Stimulated activated CD8-positive, alpha-beta memory T cell treated with anti-CD3 and anti-CD28 coated beads, Interleukin-15, amount 100 ng/mL, for 4 hours (primary cell): ENCODE measurements around the gene IGSF21.
"Not testable (repeated sequence)": the region's sequence is repeated elsewhere in the genome, so short reads cannot be mapped to it uniquely, and the experiment has no call there.

ENCODE experiments used
- DNase-seq, 2 donors: peaks; one replicate each; pipeline ENCODE4 v3.0.0-alpha.2; 2020; ENCODE audit warnings: low read depth in 2 of 2

Gene IGSF21

DNA sequence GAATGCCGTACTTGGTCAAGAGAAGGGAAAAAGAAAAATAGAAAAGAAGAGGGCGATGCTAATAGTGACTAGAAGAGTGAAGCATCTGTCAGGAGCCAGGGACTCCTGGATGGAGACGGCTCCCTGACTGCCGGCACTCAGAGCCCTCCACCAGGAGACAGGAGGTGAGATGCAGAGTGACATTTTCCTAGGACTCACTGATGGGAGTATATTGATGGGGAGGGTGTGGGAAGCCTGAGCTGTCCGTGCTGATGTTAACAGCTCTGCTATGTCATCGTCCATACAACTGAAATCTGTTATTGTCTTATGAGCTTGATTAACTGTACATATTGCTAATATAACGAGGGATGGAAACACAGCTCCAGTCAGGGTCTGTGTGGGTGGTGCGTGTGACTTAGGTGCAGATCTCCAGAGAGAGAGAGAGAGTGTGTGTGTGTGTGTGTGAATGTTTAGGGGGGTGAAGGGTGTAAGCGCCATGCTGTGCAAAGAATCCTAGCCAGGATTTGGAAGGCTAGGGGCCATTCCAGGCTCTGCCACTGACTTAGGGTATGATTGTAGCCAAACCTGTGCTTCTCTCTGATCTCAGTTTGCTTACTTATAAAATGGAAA lies 250.1 kb downstream of the IGSF21 start:
- no peak for DNase-seq

DNA sequence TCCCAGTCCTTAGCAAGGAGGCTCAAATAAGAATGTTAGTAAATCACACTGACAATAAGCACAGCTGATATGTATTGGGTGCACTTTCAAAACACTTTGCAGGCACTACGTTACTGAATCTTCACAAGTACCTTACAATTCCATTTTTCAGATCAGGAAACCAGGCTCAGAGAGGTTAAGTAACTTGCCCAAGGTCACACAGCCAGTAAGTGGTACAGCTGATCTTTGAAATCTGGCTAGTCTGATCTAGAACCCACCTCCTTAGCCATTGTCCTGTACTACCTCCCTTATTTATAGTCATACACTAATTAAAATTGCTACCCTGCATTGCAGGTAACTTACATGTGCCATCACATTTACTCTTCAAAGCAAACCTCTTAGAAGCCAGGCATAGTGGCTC lies 251.0 kb downstream of the IGSF21 start:
- DNase-seq: no peak

DNA sequence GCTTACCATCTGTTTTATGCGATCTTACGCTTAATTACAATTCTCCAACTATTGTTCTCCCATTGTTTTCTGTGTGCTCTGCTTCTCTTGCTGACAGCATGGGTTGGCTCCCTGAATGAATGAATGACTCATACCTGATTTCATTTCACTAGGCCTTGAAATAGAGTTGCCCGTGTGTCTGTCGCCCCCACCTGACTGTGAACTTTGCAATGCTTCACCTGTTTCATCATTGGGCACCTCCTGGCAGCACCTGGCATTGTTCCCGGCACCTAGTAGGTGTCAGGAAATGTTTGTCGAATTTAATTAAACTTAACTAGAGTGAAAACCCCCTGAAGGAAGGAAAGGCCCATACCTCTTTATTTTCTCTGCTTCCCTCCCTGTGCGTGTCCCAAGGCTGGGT lies 252.7 kb downstream of the IGSF21 start:
- no peak for DNase-seq

DNA sequence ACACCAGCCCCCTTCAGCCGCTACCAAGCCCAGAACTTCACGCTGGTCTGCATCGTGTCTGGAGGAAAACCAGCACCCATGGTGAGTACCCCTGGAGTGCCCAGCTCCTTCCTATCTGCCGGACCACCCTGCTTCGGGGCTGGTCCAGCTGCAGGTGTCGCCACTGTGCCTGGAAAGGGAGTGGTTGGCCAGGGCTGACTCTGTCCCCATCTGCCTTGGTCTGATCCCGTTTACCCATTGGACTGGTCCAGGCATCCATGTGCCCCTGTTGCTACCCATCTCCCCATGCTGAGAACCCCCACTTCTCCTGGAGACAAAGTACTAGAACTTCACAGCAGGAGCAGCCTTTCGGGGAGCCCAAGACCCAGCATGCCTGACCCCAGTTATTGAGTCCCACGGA lies 254.6 kb downstream of the IGSF21 start:
- no peak for DNase-seq

DNA sequence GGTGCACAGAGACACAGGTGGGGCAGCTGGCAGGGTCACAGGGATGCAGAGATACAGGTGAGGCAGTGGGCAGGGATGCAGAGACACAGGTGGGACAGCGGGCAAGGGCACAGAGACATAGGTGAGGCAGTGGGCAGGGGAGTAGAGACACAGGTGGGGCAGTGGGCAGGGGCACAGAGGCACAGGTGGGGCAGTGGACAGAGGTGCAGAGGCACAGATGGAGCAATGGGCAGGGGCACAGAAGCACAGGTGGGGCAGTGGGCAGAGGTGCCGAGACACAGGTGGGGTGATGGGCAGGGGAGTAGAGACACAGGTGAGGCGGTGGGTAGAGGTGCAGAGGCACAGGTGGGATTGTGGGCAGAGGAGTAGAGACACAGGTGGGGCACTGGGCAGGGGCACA lies 255.8 kb downstream of the IGSF21 start:
- no peak for DNase-seq

DNA sequence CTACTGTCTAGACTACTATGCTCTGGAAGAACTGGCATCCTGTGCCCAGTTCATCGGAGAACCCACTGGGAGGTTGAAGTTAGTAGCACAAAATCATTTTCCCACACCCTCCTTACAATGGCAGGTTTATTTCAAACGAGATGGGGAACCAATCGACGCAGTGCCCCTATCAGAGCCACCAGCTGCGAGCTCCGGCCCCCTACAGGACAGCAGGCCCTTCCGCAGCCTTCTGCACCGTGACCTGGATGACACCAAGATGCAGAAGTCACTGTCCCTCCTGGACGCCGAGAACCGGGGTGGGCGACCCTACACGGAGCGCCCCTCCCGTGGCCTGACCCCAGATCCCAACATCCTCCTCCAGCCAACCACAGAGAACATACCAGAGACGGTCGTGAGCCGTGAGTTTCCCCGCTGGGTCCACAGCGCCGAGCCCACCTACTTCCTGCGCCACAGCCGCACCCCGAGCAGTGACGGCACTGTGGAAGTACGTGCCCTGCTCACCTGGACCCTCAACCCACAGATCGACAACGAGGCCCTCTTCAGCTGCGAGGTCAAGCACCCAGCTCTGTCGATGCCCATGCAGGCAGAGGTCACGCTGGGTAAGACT lies 257.6 kb downstream of the IGSF21 start:
- DNase-seq: no peak

DNA sequence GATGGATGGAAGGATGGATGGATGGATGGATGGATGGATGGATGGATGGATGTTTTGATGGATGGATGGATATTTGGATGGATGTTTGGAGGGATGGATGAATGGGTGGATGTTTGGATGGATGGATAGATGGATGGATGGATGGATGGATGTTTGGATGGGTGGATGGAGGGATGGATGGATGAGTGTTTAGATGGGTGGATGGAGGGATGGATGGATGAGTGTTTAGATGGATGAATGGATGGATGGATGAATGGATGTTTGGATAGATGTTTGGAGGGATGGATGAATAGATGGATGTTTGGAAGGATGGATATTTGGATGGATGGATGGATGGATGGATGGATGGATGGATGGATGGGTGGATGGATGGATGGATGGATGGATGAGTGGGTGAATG lies 264.9 kb downstream of the IGSF21 start:
- not testable (repeated sequence) for DNase-seq

DNA sequence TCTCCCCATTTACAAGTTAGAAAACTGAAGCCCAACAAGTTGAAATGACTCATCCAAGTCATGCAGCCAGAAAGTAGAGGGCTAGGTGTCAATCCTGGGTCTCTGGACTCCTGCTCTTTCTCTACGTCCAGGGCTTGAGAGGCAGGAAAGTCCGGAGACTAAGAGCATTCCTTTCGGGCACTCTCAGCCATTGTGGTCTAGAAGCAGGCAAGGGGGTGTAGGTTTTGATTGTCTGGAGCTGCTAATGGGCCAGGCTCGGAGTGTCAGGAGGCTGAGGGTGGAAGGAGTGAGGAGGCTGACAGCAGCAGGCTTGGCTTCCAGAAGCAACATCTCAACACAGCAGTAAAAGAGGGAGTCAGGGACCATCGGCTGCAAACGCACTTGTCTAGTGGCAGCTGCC lies 265.6 kb downstream of the IGSF21 start:
- DNase-seq: no peak

DNA sequence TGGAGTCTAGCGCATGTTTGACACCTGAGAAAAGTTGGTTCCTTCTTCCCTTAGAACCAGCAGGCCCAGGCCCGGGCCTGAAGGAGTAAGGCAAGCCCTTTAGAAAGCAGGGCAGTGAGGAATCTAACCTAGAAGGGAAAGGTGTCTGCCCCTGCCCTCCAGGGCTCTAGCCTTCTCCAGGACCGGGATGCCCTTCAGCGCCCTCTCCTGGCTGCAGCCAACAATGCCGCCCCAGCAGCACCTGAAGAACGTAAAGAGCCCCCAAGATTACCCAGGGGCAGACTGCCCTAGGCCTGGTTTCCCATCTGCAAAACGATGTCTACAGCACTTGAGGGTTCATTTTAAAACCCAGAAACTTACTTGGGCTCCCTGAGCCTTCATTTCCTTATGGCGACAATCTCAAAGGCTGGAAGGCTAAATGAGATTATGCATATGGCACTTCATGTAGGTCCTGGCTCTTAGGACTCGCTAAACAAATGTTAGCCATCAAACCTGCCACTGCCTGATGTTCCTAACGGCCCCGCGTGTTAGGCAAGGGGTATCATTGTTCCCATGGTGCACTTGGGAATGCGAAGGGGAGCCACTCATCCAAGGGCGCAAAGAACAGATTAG lies 266.4 kb downstream of the IGSF21 start:
- DNase-seq: no peak

DNA sequence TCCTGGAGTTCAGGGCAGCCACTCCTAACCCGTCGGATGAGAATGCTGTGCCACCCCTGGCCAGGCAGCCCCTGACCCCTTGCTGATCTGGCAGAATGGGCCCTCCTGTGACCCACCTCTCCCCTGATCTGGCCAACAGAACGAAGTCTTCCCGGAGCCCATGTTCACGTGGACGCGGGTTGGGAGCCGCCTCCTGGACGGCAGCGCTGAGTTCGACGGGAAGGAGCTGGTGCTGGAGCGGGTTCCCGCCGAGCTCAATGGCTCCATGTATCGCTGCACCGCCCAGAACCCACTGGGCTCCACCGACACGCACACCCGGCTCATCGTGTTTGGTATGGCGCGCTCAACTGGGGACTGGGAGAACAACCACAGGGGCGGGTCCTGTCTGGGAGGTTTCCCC lies 269.1 kb downstream of the IGSF21 start:
- no peak for DNase-seq

DNA sequence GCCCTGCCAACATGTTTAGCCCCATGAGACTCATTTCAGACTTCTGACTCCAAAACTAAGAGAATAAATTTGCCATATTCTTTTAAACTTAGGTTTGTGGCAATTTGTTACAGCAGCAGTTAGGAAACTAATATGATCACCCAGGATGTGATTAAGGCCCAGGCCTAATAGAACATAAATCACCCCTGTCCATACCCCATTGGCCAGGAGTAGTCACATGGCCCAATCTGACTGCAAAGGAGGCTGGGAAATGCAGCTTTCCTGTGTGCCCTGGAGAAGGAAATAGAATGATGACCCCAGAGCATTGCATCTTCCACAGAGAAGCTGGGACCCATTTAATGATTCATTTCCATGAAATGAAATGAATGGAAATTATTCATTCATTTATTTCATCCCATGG lies 272.7 kb downstream of the IGSF21 start:
- no peak for DNase-seq

DNA sequence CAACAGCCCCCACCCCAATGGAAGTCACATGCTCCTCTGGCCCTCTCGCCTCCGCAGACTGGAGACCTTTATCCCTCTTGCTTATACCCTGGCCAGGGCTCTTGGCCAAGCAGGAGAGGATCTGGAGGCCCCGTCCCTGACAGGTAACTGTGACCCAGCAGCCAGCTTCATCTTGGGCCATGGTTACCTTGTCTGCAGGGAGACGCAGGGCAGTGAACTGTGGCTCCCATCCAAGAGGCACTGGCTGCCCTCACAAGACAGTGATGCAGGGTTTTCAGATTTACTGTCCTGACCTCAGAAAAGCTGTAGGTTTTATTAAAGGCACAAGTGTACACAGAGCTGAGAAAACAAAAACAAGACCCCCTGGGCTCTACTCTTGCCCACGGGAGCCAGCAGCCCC lies 276.5 kb downstream of the IGSF21 start:
- no peak for DNase-seq

DNA sequence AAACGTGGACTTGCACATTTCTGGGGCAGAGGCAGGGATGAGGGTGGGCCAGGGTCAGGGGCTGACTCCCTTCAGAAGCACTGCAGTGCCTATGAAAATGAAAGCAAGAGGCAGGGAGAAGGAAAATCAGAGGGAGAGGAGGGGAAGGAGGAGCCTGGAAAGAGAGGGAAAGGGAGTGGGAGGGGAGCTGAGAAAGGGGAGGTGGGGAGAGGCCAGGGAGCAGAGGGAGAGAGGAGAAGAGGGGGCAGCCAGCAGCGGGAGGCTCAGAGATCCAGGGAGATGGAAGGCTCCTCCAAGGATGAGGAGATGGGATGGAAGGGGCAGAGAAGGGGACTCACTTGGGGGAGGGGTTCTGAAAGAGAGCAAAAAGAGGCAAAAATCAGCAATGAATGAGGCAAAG lies 276.9 kb downstream of the IGSF21 start:
- DNase-seq: no peak

DNA sequence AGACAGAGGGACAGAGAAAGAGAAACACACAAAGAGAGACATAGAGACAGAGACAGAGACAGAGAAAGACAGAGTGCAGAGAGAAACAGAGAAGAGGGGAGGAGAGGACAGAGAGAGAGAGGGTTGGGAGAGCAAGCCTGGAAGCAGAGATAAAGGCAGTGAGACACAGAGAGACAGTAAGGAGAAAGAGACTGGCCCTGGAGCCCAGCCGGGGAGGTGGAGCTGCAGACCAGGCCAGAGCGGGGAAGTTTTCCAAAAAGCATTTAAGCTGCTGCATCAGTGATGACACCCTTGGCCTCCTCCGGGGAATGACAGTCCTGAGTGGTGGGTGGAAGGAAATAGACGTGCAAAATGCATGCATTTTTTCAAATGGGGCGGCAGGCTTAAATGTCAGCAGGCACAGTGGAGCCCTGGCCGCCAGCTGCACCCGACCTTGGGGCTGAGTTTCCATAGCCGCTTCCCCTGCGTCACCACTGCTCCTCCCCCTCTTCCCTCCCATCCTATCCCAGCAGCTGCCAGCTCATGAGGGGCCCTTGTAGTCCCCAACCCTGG lies 277.7 kb downstream of the IGSF21 start:
- no peak for DNase-seq

DNA sequence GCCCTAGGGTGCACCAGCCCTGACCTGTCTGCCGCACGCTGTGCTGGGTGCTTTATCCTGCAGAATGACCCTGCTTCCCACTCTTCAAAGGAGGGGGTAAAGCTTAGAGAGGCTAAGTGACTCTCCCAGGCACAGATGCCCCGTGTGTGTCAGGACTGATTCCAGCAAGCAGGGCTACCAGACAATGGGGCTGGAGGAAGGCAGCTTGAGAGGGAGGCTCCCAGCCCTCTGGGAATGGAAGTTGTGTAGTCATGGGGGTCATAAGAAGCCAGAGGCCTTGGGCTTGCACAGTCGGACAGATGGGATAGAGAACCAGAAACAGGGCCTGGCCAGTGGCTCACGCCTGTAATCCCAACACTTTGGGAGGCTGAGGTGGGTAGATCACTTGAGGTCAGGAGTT lies 279.0 kb downstream of the IGSF21 start:
- DNase-seq: no peak

DNA sequence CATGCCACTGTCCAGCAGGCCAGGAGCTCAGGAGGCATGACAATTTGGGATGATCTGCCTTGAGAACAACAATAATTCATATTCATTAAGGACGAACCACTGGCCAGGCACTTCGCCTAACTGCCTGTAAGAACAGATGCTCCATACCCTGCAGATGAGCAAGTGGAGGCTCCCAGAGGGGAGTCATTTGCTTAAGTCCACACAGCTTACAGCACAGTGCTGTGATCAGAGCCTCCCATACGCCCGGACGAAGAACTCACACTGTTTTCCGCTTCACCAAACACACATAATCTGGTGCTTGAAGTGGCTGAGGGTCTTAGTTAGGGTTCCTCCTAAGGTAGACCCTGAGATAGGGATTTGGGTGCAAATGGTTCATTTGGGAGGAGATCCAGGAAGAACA lies 279.7 kb downstream of the IGSF21 start:
- no peak for DNase-seq

DNA sequence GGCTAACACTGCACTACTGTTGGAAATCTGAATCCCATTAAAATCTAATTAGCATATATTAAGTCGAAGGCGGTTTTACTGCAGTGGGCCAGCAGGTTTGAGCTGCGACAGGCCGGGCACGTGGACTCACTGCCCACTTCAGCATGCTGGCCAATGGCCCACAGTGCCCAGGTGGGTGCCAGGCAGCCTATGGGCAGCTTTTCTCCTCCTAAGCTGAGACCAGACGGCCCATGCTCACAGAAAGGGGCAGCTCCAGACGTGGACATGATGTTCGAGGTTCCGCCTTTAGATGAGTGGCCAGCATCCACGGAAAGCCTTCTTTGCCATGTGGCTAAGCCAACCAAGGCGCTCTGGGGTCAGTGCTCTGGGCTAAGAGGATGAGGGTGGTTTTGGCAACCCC lies 283.4 kb downstream of the IGSF21 start:
- no peak for DNase-seq

DNA sequence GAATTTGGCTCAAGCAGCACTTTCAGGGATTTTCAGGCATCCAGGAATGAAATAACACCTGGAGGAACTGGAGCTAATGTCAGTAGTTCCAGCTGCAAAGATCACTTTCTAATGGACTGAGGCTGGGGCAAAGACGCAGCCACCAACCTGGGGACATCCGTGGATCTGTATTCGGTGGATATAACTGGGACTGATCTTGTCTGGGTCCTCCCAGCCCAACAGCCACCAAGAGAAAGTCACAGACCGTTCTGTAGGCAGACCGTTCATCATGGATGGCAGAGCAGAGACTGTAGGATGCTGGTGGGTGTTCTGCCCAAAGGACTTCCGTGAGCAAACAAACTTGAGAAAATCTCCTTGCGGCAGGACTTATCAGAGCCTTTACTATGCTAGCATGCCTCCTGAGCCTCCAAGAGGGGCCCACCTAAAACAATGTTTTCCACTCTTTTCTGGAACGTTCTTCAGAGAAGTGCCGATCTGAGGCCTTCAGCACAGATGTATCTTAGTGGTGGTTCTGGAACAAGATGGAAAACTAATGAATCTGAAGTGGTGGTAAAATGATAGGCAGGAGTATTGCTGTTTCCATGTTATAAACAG lies 287.1 kb downstream of the IGSF21 start:
- DNase-seq: no peak

DNA sequence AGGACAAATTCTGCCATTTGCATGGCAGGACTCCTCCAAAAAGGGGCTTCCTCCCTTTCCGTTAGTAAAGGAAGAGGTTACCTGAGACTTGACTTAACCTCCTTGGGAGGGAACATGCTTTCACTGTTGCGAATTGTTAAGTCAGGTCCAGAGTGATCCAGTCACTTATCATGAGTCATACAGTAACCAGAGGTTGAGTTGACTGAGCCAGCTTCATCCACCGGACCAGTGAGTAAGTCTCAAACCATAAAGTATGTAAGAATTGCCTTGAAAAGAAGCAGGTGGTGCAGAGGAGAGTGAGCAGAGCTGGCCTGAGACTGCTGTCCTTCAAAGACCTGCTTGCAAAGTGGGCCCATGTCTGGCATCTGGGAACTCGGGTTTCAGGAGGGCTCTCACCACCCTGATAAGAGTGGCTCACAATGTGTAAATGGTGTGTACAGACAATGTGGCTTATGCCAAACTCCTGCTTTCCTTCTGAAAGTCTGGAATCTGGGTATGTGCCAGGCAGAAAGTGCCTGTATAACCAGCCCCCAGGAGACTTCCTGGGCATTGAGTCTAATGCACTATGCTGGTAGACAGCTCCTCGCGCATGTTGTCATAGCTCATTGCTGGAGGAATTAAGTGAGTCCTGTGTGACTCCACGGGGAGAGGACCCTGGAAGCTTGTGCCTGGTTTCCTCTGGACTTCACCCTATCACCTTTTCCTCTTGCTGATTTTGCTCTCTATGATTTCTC lies 288.8 kb downstream of the IGSF21 start:
- no peak for DNase-seq

DNA sequence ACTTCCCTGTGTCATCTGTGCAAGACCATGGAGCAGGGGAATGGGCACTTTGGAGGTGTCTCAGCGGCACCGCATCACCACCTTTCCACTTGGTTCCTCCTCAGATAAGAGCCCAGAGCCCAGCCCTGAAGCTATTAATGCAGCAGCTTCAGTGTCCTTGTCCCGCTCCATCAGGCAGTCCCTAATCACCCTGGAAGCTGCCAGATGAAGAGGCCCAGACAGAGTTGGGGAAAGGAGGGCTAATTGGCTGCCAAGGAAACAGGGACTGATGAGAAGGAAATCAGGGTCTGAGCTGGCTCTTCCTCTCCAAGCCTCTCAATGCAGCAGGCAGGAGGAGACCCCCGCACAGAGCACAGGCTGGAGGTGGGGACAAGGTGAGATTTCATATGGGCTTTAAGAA lies 290.0 kb downstream of the IGSF21 start:
- DNase-seq: no peak

DNA sequence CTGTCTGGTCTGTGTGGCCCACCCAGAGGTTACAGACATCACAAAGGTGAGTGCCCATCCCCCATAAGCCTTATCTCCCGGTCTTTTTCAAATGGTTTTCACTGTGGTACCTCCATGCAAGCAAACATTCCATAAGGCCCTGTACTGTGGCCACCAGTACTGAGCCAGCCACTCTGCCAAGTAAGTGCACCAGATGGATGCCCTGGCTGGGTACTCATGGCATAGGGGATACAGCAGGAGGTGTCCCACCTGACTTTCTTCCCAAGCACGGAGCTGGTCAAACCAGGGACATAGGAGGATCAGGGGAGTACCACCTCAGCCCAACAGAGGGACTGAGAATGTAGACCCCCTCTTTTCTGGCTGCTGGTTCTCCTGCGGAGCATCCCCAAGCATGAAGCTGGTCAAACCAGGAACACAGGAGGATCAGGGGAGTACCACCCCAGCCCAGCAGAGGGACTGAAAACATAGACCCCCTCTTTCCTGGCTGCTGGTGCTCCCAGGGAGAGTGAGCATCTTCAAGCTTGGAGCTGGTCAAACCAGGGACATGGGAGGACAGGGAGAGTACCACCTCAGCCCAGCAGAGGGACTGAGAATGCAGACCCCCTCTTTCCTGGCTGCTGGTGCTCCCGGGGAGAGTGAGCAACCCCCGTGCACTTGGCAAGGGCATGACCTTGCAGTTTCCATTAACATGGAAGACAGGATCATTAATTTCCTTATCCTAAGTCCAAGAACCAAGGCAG lies 291.4 kb downstream of the IGSF21 start:
- DNase-seq: no peak
